Right atrium auricular region (tissue), 2 donors: ENCODE measurements around the gene PROX1. TPM values are rescaled to one million over a fixed set of nuclear protein-coding genes. Genes with fewer than 3 reads are reported as not detected.
"Not testable (repeated sequence)": the region's sequence is repeated elsewhere in the genome, so short reads cannot be mapped to it uniquely, and the experiment has no call there.

Experiments
- DNase-seq: peaks from one replicate; pipeline ENCODE4 v3.0.0-alpha.2; 2019; ENCODE audit warnings: low spot score
- H3K27ac ChIP-seq, 2 donors: fragments of 200-600 bp; sonication (generic); 1 replicate in 1 of 2; 2 replicates in 1 of 2; pipeline ENCODE4 v1.5.1; 2016 to 2019
- H3K27me3 ChIP-seq, 2 donors: fragments of 200-600 bp; sonication (generic); one replicate each; pipeline versions ENCODE4 v1.5.1 to v1.6.0; 2017 to 2019
- H3K36me3 ChIP-seq: fragments of 200-600 bp; sonication (generic); one replicate; pipeline ENCODE4 v1.5.1; 2016
- H3K4me1 ChIP-seq, 2 donors: fragments of 200-600 bp; sonication (generic); one replicate each; pipeline versions ENCODE4 v1.5.1 to v1.6.0; 2017 to 2019
- H3K4me3 ChIP-seq, 2 donors: fragments of 200-600 bp; sonication (generic); 1 replicate in 1 of 2; 2 replicates in 1 of 2; pipeline ENCODE4 v1.5.1; 2017 to 2019; ENCODE audit warnings: mild to moderate bottlenecking in 1 of 2, moderate library complexity in 1 of 2
- H3K9me3 ChIP-seq, 2 donors: fragments of 200-600 bp; sonication (generic); one replicate each; pipeline ENCODE4 v1.5.1; 2019
- CTCF ChIP-seq, 2 donors: fragments of 200-600 bp; sonication (generic); IDR thresholded peaks; one replicate each; pipeline ENCODE4 v1.5.1; 2019; ENCODE audit warnings: antibody characterized with exemption in 2 of 2
- total RNA-seq, 2 donors: library from RNA; depleted of rRNA; stranded (reverse); fragments of >200 nt; gene quantifications; one replicate each; pipeline ENCODE4 v1.1.0, GENCODE V29; 2016

PROX1 gene
- total RNA-seq, 2 donors from 2014 or later: 39.7 to 46.5 TPM

GRCh38 chr1:214076708-214077065 lies 88.9 kb downstream of the PROX1 start:
- DNase-seq: no peak
- H3K27me3 ChIP-seq: no peaks in the 10 kb centered on the region

GRCh38 chr1:214078950-214079349 lies 91.2 kb downstream of the PROX1 start:
- no peaks in the 10 kb centered on the region for H3K27me3 ChIP-seq
- H3K4me1 ChIP-seq: no peaks in the 10 kb centered on the region
- DNase-seq: no peak
- H3K4me3 ChIP-seq: no peak overlapping the region
- no peaks in the 10 kb centered on the region for H3K9me3 ChIP-seq
- H3K27ac ChIP-seq: no peak overlapping the region
- no peak for TF ChIP-seq CTCF (IDR thresholded peaks at IDR 0.05)
- no peaks in the 10 kb centered on the region for H3K36me3 ChIP-seq

More at GRCh38 chr1:214076708-214077065, 88.9 kb downstream of the PROX1 start:
- H3K36me3 ChIP-seq: no peaks in the 10 kb centered on the region
- H3K4me3 ChIP-seq: no peak overlapping the region
- H3K27ac ChIP-seq: no peak overlapping the region
- no peaks in the 10 kb centered on the region for H3K9me3 ChIP-seq
- TF ChIP-seq CTCF (IDR thresholded peaks at IDR 0.05): no peak
- H3K4me1 ChIP-seq: no peaks in the 10 kb centered on the region

GRCh38 chr1:214085325-214085724 lies 97.6 kb downstream of the PROX1 start:
- Histone ChIP-seq H3K4me3 (no peak overlapping the region), H3K27ac (no peak overlapping the region), H3K4me1 (no peaks in the 10 kb centered on the region), H3K27me3 (no peaks in the 10 kb centered on the region), H3K36me3 (no peaks in the 10 kb centered on the region), H3K9me3 (no peaks in the 10 kb centered on the region)
- no peak for TF ChIP-seq CTCF (IDR thresholded peaks at IDR 0.05)
- no peak for DNase-seq

GRCh38 chr1:214086945-214087344 lies 99.2 kb downstream of the PROX1 start:
- H3K4me3 ChIP-seq: no peak overlapping the region
- H3K27ac ChIP-seq: no peak overlapping the region
- H3K9me3 ChIP-seq: no peaks in the 10 kb centered on the region
- no peak for DNase-seq
- H3K27me3 ChIP-seq: no peaks in the 10 kb centered on the region
- no peaks in the 10 kb centered on the region for H3K4me1 ChIP-seq
- TF ChIP-seq CTCF (IDR thresholded peaks at IDR 0.05): no peak
- no peaks in the 10 kb centered on the region for H3K36me3 ChIP-seq

GRCh38 chr1:214089003-214089402 lies 101.2 kb downstream of the PROX1 start:
- not testable (repeated sequence) for H3K4me1 ChIP-seq, H3K27ac ChIP-seq, H3K36me3 ChIP-seq, H3K4me3 ChIP-seq, DNase-seq, H3K27me3 ChIP-seq, H3K9me3 ChIP-seq
